OCI-LY3 (cell line): Measurements from ENCODE around the gene ATF3.

Experiments used
- H2AFZ ChIP-seq: fragments of 200-600, 300-600 bp; shearing (Covaris generic); 2 replicates; pipeline ENCODE4 v1.6.0; 2014; ENCODE audit warnings: antibody characterized with exemption, low read depth, low read length
- H3K27ac ChIP-seq: fragments of 200-600, 300-600 bp; sonication (generic); 2 replicates; pipeline ENCODE4 v1.5.1; 2014; ENCODE audit warnings: mild to moderate bottlenecking, low read length, moderate library complexity, mixed read lengths
- H3K27me3 ChIP-seq: fragments of 200-600, 300-600 bp; sonication (generic); 2 replicates; pipeline ENCODE4 v1.6.1; 2014; ENCODE audit warnings: low read depth, low read length, mixed read lengths
- H3K36me3 ChIP-seq: fragments of 200-600, 300-600 bp; sonication (generic); replicated peaks from 2 replicates; pipeline ENCODE3; 2014; ENCODE audit warnings: low read depth, low read length, mixed read lengths
- H3K4me1 ChIP-seq: fragments of 300-600, 200-600 bp; sonication (generic); 2 replicates; pipeline ENCODE4 v1.6.1; 2014; ENCODE audit warnings: low read length, mixed read lengths
- H3K4me2 ChIP-seq: fragments of 200-600, 300-600 bp; sonication (generic); 2 replicates; pipeline ENCODE4 v1.6.1; 2014; ENCODE audit warnings: low read length, mixed read lengths
- H3K4me3 ChIP-seq: fragments of 300-600, 200-600 bp; sonication (generic); 2 replicates; pipeline ENCODE4 v1.5.1; 2014; ENCODE audit warnings: antibody characterized with exemption, mild to moderate bottlenecking, low read length, moderate library complexity
- H3K79me2 ChIP-seq: fragments of 300-600, 200-600 bp; shearing (Covaris generic); 2 replicates; pipeline ENCODE4 v1.6.1; 2014; ENCODE audit warnings: mild to moderate bottlenecking, low read length, mixed read lengths
- H3K9ac ChIP-seq: fragments of 300-600, 200-600 bp; shearing (Covaris generic); 2 replicates; pipeline ENCODE4 v1.6.0; 2014; ENCODE audit warnings: mild to moderate bottlenecking, low read length, moderate library complexity
- H3K9me3 ChIP-seq: fragments of 200-600, 300-600 bp; shearing (Covaris generic); 2 replicates; pipeline ENCODE4 v1.6.1; 2014; ENCODE audit warnings: low read length, mixed read lengths; ENCODE audit not compliant: insufficient read depth
- H4K20me1 ChIP-seq: fragments of 200-600, 300-600 bp; sonication (generic); 2 replicates; pipeline ENCODE4 v1.6.1; 2016; ENCODE audit warnings: low read length, mixed read lengths; ENCODE audit not compliant: insufficient read depth
- EZH2phosphoT487 ChIP-seq: fragments of 200-600 bp; shearing (Covaris generic); IDR thresholded peaks from 2 replicates; pipeline ENCODE4 v1.6.1; 2018; ENCODE audit warnings: antibody characterized with exemption, mixed run types, low read depth
- TF ChIP-seq, protein P1 (sequence below): fragments of 200-600, 300-600 bp; sonication (generic); IDR thresholded peaks from 2 replicates; pipeline ENCODE4 v1.5.1; 2014; ENCODE audit warnings: antibody characterized with exemption, low read length, low read depth

The ATF3 gene

GRCh38 chr1:212649020-212649419, 40.5 kb downstream of the ATF3 start:
- Histone ChIP-seq H3K9ac (no peak overlapping the region), H3K27me3 (no peaks in the 10 kb centered on the region), H2AFZ (no peak overlapping the region), H3K9me3 (no peaks in the 10 kb centered on the region), H3K4me1 (peaks cover under 1% of the 10 kb centered on the region; the same call in 1 of the 2 replicates), H4K20me1 (no peaks in the 10 kb centered on the region), H3K79me2 (no peaks in the 10 kb centered on the region), H3K4me2 (no peak overlapping the region), H3K27ac (no peak overlapping the region), H3K36me3 (no peaks in the 10 kb centered on the region), H3K4me3 (no peak overlapping the region)
- TF ChIP-seq EZH2phosphoT487: no peak

DNA sequence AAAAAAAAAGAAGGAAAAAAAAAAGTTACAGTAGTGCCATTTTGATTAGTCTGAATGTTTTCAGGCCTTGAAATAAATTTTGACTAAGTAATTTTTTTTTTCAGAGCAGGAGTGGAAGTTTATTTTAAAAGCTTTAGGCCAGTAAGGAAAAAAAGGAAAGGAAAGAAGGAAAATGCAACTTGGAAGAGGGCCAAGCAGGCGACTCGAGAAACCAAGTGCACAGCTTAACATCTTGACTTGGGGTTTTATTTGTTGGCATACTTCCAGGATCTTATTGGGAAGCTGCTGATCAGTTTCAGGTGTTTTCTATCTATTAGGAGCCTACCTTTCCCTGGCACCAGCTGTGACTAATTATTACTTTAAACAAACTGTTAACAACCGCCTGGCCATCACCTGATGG, 41.7 kb downstream of the ATF3 start:
- no peak for TF ChIP-seq EZH2phosphoT487
- TF ChIP-seq, protein P1, sequence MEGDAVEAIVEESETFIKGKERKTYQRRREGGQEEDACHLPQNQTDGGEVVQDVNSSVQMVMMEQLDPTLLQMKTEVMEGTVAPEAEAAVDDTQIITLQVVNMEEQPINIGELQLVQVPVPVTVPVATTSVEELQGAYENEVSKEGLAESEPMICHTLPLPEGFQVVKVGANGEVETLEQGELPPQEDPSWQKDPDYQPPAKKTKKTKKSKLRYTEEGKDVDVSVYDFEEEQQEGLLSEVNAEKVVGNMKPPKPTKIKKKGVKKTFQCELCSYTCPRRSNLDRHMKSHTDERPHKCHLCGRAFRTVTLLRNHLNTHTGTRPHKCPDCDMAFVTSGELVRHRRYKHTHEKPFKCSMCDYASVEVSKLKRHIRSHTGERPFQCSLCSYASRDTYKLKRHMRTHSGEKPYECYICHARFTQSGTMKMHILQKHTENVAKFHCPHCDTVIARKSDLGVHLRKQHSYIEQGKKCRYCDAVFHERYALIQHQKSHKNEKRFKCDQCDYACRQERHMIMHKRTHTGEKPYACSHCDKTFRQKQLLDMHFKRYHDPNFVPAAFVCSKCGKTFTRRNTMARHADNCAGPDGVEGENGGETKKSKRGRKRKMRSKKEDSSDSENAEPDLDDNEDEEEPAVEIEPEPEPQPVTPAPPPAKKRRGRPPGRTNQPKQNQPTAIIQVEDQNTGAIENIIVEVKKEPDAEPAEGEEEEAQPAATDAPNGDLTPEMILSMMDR: no peak
- Histone ChIP-seq H3K79me2 (no peaks in the 10 kb centered on the region), H3K9ac (no peak overlapping the region), H3K27me3 (no peaks in the 10 kb centered on the region), H2AFZ (no peak overlapping the region), H3K4me2 (no peak overlapping the region), H3K9me3 (no peaks in the 10 kb centered on the region), H4K20me1 (no peaks in the 10 kb centered on the region), H3K36me3 (no peaks in the 10 kb centered on the region), H3K27ac (no peak overlapping the region), H3K4me3 (no peak overlapping the region), H3K4me1 (no peaks in the 10 kb centered on the region)

DNA sequence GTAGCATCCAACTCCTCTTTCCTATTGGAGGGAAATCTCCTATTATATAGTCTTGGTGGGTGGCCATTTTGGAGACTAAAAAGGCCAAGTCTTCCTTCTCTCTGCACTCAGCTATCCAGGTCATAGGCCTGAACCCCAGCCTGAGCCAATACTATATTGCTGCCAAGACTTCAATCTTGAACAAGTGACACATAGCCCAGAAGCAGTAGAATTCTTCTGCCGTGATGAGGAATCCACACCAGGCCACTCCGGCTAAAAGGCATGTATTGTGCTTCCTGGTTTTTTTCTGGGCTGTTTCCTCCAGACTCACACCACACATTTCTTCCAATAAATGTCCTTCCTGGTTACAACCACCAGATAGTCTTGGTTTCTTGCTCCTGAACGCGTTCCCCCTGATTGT, 43.0 kb downstream of the ATF3 start:
- Histone ChIP-seq H3K9ac (no peak overlapping the region), H3K4me1 (no peaks in the 10 kb centered on the region), H3K27ac (no peak overlapping the region), H3K36me3 (no peaks in the 10 kb centered on the region), H2AFZ (no peak overlapping the region), H3K4me2 (no peak overlapping the region), H3K27me3 (no peaks in the 10 kb centered on the region), H3K79me2 (no peaks in the 10 kb centered on the region), H3K9me3 (no peaks in the 10 kb centered on the region), H3K4me3 (no peak overlapping the region), H4K20me1 (no peaks in the 10 kb centered on the region)
- TF ChIP-seq, protein P1: no peak
- TF ChIP-seq EZH2phosphoT487: no peak

GRCh38 chr1:212651977-212652376, 43.4 kb downstream of the ATF3 start:
- no peaks in the 10 kb centered on the region for H3K36me3 ChIP-seq
- no peaks in the 10 kb centered on the region for H3K4me1 ChIP-seq
- no peak overlapping the region for H3K27ac ChIP-seq
- no peaks in the 10 kb centered on the region for H3K9me3 ChIP-seq
- no peak overlapping the region for H3K9ac ChIP-seq
- H4K20me1 ChIP-seq: no peaks in the 10 kb centered on the region
- H2AFZ ChIP-seq: no peak overlapping the region
- H3K4me3 ChIP-seq: no peak overlapping the region
- TF ChIP-seq, protein P1: no peak
- TF ChIP-seq EZH2phosphoT487: no peak
- no peak overlapping the region for H3K4me2 ChIP-seq
- no peaks in the 10 kb centered on the region for H3K27me3 ChIP-seq
- no peaks in the 10 kb centered on the region for H3K79me2 ChIP-seq

DNA sequence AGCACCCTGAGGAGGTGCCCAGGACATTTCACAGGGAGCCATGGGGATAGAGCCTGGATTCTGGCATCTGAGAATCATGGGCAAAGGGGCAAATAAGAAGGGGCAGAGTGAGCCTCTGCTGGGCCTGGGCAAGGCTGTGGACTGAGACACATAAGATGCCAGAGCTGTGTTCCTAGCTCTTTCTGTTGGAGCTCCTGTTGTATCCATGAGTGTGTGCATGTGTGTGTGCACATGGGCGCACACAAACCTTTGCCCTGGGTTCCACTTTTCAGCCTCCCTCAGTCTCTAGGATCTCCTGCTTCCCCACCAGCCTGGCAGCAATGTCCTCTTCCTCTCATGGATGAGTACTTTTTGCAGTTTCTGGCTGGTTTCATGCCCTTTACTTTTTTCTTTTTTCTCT, 44.0 kb downstream of the ATF3 start:
- TF ChIP-seq, protein P1: no peak
- TF ChIP-seq EZH2phosphoT487: no peak

More for the DNA sequence above, 44.0 kb downstream of the ATF3 start:
- no peak overlapping the region for H3K9ac ChIP-seq
- H3K36me3 ChIP-seq: no peaks in the 10 kb centered on the region
- no peaks in the 10 kb centered on the region for H3K27me3 ChIP-seq
- no peaks in the 10 kb centered on the region for H3K4me1 ChIP-seq
- no peak overlapping the region for H2AFZ ChIP-seq
- no peaks in the 10 kb centered on the region for H4K20me1 ChIP-seq
- H3K4me3 ChIP-seq: no peak overlapping the region
- H3K79me2 ChIP-seq: no peaks in the 10 kb centered on the region
- no peaks in the 10 kb centered on the region for H3K9me3 ChIP-seq
- H3K4me2 ChIP-seq: no peak overlapping the region
- no peak overlapping the region for H3K27ac ChIP-seq
